Astrocyte (in vitro differentiated cells and primary cell): ENCODE data around the gene ABCF2.

Experiments used
- CTCF ChIP-seq: IDR thresholded peaks from 2 replicates; pipeline ENCODE4 v1.5.1; 2011; ENCODE audit warnings: low read depth, mild to moderate bottlenecking, inconsistent platforms, low read length, moderate library complexity; ENCODE audit not compliant: insufficient read depth
- EZH2 ChIP-seq: IDR thresholded peaks from 2 replicates; pipeline ENCODE4 v1.6.1; 2012; ENCODE audit warnings: mild to moderate bottlenecking, low read length, inconsistent platforms; ENCODE audit not compliant: insufficient read depth

DNA sequence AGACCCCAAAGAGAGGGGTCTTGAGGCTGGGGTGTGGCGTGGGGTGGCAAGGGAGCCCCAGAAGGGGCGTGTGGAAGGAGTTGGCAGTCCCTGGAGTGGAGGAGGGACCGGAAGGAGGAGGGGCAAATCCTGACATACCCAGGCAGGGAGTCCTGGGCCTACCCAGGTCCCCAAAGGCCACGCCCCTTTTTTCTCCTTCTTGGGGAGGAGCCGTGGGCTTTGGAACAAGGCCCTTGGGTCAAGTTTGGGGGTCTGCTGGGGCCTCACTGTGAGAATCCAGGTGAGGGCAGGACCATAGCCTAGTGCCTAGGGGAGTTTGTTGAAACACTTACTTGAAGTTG, 22.7 kb upstream of the ABCF2 start:
- no peak for TF ChIP-seq CTCF
- TF ChIP-seq EZH2 = no peak
